ENCODE data around the gene ARHGEF19. TPM values are rescaled to one million over a fixed set of nuclear protein-coding genes. Genes with fewer than 3 reads are reported as not detected.
A peak's percentile ranks its signal among the peaks of the same experiment; 100 is the strongest.

ARHGEF19 gene
- total RNA-seq, 2 experiments from 2014 or later: 10.7 to 12.1 TPM

GRCh38 chr1:16158025-16158424 lies 54.4 kb downstream of the ARHGEF19 start:
- POLR2A ChIA-PET: no interaction called here
- CTCF ChIA-PET: interaction anchor here (0.9 kb wide), 1 partner anchor 79 kb away, joined by 3 read pairs; no protein-coding TSS in a partner anchor
- H3K27ac Mint-ChIP-seq: no peak overlapping the region
- peaks cover 57% of the 10 kb centered on the region for H3K27me3 Mint-ChIP-seq
- DNase-seq: peak; percentile 73
- no peak overlapping the region for H3K4me3 Mint-ChIP-seq
- H3K4me1 Mint-ChIP-seq: peaks cover 53% of the 10 kb centered on the region
- no peaks in the 10 kb centered on the region for H3K9me3 Mint-ChIP-seq
- no peaks in the 10 kb centered on the region for H3K36me3 Mint-ChIP-seq (ENCODE audit: low read depth)

GRCh38 chr1:16156848-16157495 lies 55.5 kb downstream of the ARHGEF19 start:
- ChIA-PET CTCF (interaction anchor here (0.9 kb wide), 1 partner anchor 78 kb away, joined by 3 read pairs; no protein-coding TSS in a partner anchor), POLR2A (interaction anchor here (0.5 kb wide), 1 partner anchor 93 kb away, joined by 5 read pairs; no protein-coding TSS in a partner anchor)
- Mint-ChIP-seq H3K4me3 (no peak overlapping the region), H3K36me3 (ENCODE audit: low read depth) (no peaks in the 10 kb centered on the region), H3K4me1 (peaks cover 44% of the 10 kb centered on the region), H3K27ac (no peak overlapping the region), H3K9me3 (no peaks in the 10 kb centered on the region), H3K27me3 (peaks cover 58% of the 10 kb centered on the region)
- DNase-seq: no peak

GRCh38 chr1:16155537-16156410 lies 56.7 kb downstream of the ARHGEF19 start, which contains the start of gene EPHA2:
Gene EPHA2 (minus strand): TSS chr1:16156069. CDS start chr1:16155932, 137 bp downstream.
- Mint-ChIP-seq H3K4me1 (peaks cover 36% of the 10 kb centered on the region), H3K9me3 (no peaks in the 10 kb centered on the region), H3K27ac (no peak within 1 kb of the TSS), H3K4me3 (no peak within 1 kb of the TSS), H3K36me3 (ENCODE audit: low read depth) (no peaks in the 10 kb centered on the region), H3K27me3 (peaks cover 52% of the 10 kb centered on the region)
- POLR2A ChIA-PET: no interaction called here
- DNase-seq: no peak
- CTCF ChIA-PET: interaction anchor here (0.6 to 0.9 kb wide), 4 partner anchors 9 to 112 kb away, joined by 3 to 5 read pairs (median 4); no protein-coding TSS in a partner anchor

- DNase-seq: no peak
- peaks cover 36% of the 10 kb centered on the region for H3K4me1 Mint-ChIP-seq
- H3K27ac Mint-ChIP-seq: no peak overlapping the region
- H3K9me3 Mint-ChIP-seq: no peaks in the 10 kb centered on the region
- peaks cover 48% of the 10 kb centered on the region for H3K27me3 Mint-ChIP-seq
- ChIA-PET POLR2A (interaction anchor here (0.6 kb wide), 1 partner anchor 16 kb away, joined by 3 read pairs; no protein-coding TSS in a partner anchor), CTCF (interaction anchor here (0.6 to 1.7 kb wide), 6 partner anchors 8 to 339 kb away, joined by 3 to 5 read pairs (median 3); partner anchors contain the start of gene SPEN)
- H3K36me3 Mint-ChIP-seq (ENCODE audit: low read depth): no peaks in the 10 kb centered on the region
- no peak overlapping the region for H3K4me3 Mint-ChIP-seq
Measured at GRCh38 chr1:16153999-16154673, 58.3 kb downstream of the ARHGEF19 start.

- H3K27ac Mint-ChIP-seq: no peak overlapping the region
- no peaks in the 10 kb centered on the region for H3K9me3 Mint-ChIP-seq
- peaks cover 44% of the 10 kb centered on the region for H3K27me3 Mint-ChIP-seq
- CTCF ChIA-PET: interaction anchor here (0.6 to 1.7 kb wide), 5 partner anchors 9 to 338 kb away, joined by 3 to 4 read pairs (median 3); no protein-coding TSS in a partner anchor
- H3K4me1 Mint-ChIP-seq: peaks cover 28% of the 10 kb centered on the region
- no peak for DNase-seq
- no peak overlapping the region for H3K4me3 Mint-ChIP-seq
- POLR2A ChIA-PET: no interaction called here
- no peaks in the 10 kb centered on the region for H3K36me3 Mint-ChIP-seq (ENCODE audit: low read depth)
Measured at GRCh38 chr1:16153096-16153998, 59.1 kb downstream of the ARHGEF19 start.

GRCh38 chr1:16152481-16153087 lies 59.9 kb downstream of the ARHGEF19 start:
- ChIA-PET CTCF (interaction anchor here (0.8 to 1.7 kb wide), 3 partner anchors 11 to 13 kb away, joined by 3 to 4 read pairs (median 3); no protein-coding TSS in a partner anchor), POLR2A (no interaction called here)
- peaks cover 20% of the 10 kb centered on the region for H3K4me1 Mint-ChIP-seq
- no peaks in the 10 kb centered on the region for H3K36me3 Mint-ChIP-seq (ENCODE audit: low read depth)
- H3K27me3 Mint-ChIP-seq: peaks cover 38% of the 10 kb centered on the region
- H3K27ac Mint-ChIP-seq: no peak overlapping the region
- DNase-seq: no peak
- H3K4me3 Mint-ChIP-seq: no peak overlapping the region
- H3K9me3 Mint-ChIP-seq: no peaks in the 10 kb centered on the region

GRCh38 chr1:16151995-16152384 lies 60.5 kb downstream of the ARHGEF19 start:
- Mint-ChIP-seq H3K4me1 (peaks cover 14% of the 10 kb centered on the region), H3K27ac (no peak overlapping the region), H3K4me3 (no peak overlapping the region), H3K9me3 (no peaks in the 10 kb centered on the region), H3K27me3 (peaks cover 34% of the 10 kb centered on the region), H3K36me3 (ENCODE audit: low read depth) (no peaks in the 10 kb centered on the region)
- CTCF ChIA-PET: no interaction called here
- POLR2A ChIA-PET: no interaction called here
- DNase-seq: no peak

GRCh38 chr1:16151196-16151994 lies 61.1 kb downstream of the ARHGEF19 start:
- ChIA-PET CTCF (no interaction called here), POLR2A (no interaction called here)
- H3K36me3 Mint-ChIP-seq (ENCODE audit: low read depth): no peaks in the 10 kb centered on the region
- peaks cover 10% of the 10 kb centered on the region for H3K4me1 Mint-ChIP-seq
- H3K27ac Mint-ChIP-seq: no peak overlapping the region
- H3K9me3 Mint-ChIP-seq: no peaks in the 10 kb centered on the region
- H3K27me3 Mint-ChIP-seq: peaks cover 31% of the 10 kb centered on the region
- H3K4me3 Mint-ChIP-seq: no peak overlapping the region
- DNase-seq: no peak

- POLR2A ChIA-PET: no interaction called here
- CTCF ChIA-PET: no interaction called here
- Mint-ChIP-seq H3K36me3 (ENCODE audit: low read depth) (no peaks in the 10 kb centered on the region), H3K4me1 (peaks cover 7% of the 10 kb centered on the region), H3K9me3 (no peaks in the 10 kb centered on the region), H3K4me3 (no peak overlapping the region), H3K27me3 (peaks cover 26% of the 10 kb centered on the region), H3K27ac (no peak overlapping the region)
- no peak for DNase-seq
Measured at GRCh38 chr1:16150508-16150907, 61.9 kb downstream of the ARHGEF19 start.

- ChIA-PET POLR2A (no interaction called here), CTCF (no interaction called here)
- H3K36me3 Mint-ChIP-seq (ENCODE audit: low read depth): no peaks in the 10 kb centered on the region
- no peak overlapping the region for H3K4me3 Mint-ChIP-seq
- H3K27ac Mint-ChIP-seq: no peak overlapping the region
- H3K4me1 Mint-ChIP-seq: peaks cover 5% of the 10 kb centered on the region
- H3K27me3 Mint-ChIP-seq: peaks cover 22% of the 10 kb centered on the region
- H3K9me3 Mint-ChIP-seq: no peaks in the 10 kb centered on the region
- no peak for DNase-seq
Measured at GRCh38 chr1:16149702-16150488, 62.6 kb downstream of the ARHGEF19 start.
